T follicular helper cell (primary cell): ENCODE results near the gene GALNT9.
"Not testable (repeated sequence)": the region's sequence is repeated elsewhere in the genome, so short reads cannot be mapped to it uniquely, and the experiment has no call there.

ENCODE experiments used
- DNase-seq: peaks from one replicate; pipeline ENCODE4 v3.0.0-alpha.2; 2020; ENCODE audit warnings: low read depth

Gene GALNT9

GRCh38 chr12:132155771-132156572 is 173.4 kb downstream of the GALNT9 start:
- DNase-seq = no peak

DNA sequence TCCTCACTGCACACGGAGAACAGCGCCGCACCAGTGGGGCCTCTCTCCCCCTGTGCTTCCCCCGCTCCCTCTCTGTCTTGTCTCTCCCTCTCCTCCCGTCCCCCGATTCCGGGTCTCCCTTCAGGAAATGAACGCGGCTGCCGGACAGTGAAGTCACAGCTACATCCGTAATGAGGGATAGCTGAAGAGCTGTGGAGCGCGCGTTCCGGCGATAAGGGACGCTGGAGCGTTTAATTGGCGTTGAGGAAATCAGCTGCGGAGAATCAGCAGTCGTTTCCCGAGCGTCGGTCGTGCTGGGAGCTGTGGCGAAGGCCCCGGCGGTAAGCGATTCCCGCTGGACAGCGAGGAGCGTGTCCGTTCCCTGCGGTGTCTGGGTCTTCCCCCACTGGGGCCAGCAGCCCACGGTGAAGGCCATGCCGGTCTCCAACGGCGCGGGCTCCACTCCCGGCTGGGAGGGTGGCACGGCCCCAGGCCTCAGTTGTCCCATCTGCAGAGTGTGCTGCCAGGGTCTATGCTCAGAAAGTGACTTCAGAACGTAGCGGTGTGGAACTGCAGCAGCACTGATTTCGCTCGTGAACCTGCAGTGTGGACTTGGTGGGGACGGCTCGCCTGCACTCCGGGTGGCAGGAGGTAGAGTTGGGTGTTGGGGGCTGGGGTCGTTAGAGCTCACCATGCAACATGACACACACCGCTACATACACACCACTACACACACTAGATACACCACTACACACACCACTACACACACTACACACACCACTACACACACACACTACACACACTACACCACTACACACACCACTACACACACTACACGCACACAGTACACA is 174.2 kb downstream of the GALNT9 start:
- no peak for DNase-seq

GRCh38 chr12:132154341-132154761 is 175.0 kb downstream of the GALNT9 start:
- no peak for DNase-seq

DNA sequence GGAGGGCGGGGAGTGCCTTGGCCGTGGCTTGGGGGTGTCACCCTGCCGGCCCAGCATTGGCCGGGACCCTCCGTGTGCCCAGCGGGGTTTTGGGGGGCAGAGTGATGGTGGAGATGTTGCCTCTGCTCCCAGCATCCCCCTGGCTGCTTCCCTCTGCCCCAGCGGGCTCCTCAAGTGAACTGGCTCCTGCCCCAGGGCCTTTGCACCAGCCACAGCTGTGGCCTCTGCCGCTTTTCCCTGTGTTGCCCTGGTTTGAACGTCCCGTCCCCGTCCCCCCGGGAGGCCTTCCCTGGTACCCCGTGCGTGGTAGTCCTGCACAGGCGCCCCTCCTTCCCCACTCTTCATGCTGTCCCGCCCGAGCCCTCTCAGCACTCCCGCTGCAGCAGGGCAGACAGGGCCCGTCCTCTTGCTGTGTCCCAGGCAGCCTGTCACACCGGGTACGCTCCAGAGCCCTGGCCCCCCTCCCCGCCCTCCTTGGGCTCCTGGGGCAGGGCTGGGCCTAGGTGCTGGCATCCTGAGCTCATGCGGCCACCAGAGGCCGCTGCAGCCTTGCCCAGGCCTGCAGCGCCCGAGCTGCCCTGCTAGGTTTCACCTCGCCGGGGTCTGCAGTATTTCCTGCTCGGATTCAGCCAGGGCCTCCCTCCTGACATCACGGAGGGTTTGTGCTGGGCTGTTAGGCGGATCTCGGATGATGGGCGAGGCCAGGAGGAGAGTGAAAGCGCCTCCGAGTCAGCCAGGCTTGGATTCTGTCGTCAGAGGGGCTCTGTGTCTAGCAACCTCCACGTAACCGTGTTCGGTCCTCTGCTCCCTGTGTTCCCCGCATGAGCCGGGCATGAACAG is 175.7 kb downstream of the GALNT9 start:
- DNase-seq = peak; percentile 65

DNA sequence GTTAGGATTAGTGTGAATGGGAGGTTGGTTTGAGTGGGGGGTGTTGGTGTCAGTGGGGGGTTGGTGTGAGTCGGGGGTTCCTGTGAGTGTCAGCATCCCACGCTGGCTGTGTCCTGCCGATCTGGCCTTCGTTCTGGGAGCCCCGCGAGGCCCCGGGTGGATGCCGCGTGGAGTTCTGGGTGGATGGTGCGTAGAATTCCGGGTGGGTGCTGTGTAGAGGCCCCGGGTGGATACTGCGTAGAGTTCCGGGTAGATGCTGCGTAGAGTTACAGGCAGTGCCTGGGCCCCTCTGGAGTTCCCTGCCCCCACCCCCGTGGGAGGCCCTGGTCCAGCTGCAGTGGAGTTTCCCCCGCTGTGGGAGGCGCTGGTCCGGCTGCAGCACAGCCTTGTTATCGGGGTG is 176.4 kb downstream of the GALNT9 start:
- DNase-seq = no peak

DNA sequence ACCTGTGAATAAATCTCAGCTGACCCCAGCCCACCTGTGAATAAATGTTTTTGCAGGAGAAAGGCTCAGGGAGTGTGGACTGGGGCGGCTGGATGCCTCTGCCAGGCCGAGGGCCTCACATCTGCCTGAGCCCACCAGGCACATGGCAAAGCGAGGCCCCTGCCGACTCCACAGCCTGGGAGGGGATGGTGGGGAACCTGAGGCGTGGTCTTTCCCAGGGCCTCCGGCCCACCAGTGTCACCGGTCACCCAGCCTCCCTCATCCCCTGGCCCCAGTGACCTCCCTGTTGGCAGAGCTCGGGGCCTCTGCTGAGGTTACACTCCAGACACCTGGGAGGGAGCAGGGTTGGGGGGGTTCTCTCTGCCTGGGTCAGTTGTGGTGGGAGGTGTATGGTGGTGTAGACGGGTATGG is 177.0 kb downstream of the GALNT9 start:
- DNase-seq = no peak

DNA sequence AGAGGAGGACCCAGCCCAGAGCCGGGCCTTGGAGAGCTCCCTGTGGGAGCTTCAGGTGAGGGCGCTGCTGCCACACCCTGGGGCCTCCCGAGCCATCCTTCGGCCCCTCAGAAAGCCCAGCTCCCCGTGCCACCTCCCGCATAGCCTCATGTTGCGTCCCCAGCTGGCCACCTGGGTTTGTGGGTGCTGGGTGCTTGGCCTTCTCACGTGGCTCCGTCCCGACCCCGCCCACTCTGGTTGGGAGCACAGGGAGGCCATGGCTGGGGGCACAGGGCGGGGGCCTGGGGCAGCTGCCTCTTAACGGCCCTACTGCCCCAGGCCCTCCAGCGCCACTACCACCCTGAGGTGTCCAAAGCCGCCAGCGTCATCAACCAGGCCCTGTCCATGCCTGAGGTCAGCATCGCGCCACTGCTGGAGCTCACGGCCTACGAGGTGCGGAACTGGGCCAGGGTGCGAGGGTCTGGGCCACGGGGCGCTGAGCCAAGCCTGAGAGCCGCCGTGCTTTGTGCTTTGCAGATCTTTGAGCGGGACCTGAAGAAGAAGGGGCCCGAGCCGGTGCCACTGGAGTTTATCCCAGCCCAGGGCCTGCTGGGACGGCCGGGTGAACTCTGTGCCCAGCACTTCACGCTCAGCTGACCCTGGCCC is 177.5 kb downstream of the GALNT9 start:
- DNase-seq = no peak

DNA sequence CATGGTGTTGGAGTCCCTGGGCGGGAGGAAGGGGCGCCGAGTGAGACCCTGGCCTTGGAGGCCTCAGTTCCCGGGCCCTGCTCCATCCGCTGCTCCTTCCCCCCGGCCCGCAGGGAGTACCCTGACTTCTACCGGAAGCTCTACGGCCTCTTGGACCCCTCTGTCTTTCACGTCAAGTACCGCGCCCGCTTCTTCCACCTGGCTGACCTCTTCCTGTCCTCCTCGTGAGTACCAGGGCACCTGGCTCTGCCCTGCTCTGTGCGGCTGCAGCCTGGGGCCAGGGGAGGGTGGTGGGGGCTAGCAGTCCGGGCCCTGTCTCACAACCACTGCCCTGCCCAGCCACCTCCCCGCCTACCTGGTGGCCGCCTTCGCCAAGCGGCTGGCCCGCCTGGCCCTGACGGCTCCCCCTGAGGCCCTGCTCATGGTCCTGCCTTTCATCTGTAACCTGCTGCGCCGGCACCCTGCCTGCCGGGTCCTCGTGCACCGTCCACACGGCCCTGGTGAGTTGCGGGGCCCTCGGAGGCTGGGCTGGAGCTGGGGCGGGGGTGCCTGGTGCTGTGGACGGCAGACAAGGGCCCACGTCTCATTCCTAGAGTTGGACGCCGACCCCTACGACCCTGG is 178.1 kb downstream of the GALNT9 start:
- DNase-seq = no peak

- DNase-seq = no peak
These were observed 178.6 kb downstream of the GALNT9 start for GRCh38 chr12:132150780-132151144.

DNA sequence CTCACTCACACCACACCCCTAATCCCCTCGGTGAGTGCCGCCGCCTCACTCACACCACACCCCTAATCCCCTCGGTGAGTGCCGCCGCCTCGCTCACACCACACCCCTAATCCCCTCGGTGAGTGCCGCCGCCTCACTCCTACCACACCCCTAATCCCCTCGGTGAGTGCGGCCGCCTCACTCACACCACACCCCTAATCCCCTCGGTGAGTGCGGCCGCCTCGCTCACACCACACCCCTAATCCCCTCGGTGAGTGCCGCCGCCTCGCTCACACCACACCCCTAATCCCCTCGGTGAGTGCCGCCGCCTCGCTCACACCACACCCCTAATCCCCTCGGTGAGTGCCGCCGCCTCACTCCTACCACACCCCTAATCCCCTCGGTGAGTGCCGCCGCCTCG is 179.9 kb downstream of the GALNT9 start:
- not testable (repeated sequence) for DNase-seq

DNA sequence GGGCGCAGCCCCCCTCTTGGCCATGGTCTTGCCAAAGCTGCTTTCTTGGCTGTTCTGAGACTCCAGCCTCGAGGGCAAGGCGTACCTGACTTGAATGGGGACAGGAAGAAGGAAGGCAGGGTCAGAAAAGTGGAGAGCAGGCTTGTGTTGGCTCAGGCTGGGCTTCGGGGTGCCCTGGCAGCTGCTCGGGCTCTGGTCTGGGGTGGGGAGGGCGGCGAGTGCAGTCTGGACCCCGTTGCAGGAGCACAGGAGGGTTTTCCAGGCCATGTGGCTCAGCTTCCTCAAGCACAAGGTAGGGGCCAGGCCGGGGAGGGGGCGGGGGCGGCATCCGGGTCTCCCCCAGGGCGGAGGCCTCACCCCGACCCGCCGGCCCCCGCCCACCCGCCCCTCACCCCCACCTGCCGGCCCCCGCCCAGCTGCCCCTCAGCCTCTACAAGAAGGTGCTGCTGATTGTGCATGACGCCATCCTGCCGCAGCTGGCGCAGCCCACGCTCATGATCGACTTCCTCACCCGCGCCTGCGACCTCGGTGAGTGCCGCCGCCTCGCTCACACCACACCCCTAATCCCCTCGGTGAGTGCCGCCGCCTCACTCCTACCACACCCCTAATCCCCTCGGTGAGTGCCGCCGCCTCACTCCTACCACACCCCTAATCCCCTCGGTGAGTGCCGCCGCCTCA is 180.9 kb downstream of the GALNT9 start:
- no peak for DNase-seq

DNA sequence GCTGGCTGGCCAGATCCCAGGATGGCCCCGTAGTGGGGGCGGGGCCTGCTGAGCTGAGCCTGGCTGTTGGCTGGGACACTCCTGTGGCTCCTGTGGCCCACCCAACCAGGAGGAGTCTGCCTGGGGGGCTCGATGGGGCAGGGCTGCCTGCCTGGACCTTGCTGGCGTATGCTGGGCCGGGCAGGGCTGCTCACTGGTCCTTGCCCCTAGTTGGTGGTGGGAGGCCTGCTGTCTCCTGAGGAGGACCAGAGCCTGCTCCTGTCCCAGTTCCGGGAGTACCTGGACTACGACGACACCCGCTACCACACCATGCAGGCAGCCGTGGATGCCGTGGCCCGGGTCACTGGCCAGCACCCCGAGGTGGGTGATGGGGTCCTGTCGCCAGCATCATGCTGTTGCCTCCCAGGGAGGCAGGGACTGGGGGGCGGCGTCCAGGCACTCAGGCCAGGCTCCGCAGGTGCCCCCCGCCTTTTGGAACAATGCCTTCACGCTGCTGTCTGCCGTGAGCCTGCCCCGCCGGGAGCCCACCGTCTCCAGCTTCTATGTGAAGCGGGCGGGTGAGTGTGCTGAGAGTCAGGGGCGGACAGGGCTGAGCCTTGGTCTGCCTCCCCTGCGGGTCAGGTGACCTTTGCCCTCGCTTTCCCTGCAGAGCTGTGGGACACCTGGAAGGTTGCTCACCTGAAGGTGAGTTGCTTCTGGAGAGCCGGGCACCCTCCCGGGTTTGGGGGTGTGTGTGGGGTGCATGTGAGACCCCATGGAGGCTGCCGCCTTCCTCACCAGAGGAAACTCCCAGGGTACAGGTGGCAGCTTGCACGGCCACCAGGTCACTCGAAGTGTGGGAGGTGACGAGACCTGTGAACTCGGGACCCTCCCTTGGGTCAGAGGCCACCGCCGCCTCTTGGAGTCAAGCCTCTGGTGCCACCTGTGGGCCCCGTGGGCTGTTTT is 181.7 kb downstream of the GALNT9 start:
- DNase-seq = no peak

DNA sequence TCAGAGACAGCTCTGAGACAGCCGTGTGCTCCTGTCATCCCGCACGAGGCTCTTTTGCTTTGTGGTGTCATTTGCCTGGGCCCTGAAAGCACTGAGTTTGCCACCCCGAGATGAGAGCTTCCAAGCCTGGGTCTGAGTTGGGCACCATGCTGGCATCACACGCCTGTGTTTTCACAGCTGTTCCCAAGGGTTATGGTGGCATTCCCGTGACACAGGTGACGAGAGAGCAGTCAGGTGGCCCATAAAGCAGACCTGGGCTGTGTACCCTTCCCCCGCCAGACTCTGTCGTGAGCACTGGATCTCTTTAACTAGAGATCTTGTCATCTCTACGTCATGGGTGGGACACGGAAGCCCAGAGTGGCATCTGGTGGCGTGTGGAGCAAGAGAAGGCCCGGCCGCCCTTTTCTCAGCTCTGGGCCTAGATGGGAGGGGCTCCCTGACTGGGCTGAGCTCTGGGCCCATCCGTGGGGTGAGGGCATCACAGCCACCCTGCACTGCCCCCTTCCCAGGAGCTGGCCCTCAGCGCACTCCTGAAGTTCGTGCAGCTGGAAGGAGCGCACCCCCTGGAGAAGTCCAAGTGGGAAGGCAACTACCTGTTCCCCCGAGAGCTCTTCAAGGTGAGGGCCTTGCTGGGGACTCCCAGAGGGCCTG is 182.5 kb downstream of the GALNT9 start:
- no peak for DNase-seq
